IMR-90 (cell line): ENCODE results near the gene SPART. TPM values are rescaled to one million over a fixed set of nuclear protein-coding genes. Genes with fewer than 3 reads are reported as not detected.

Experiments
- ATAC-seq: fragments of 200-7000 bp; cut with Tn5 transposase; 2 replicates; pipeline ENCODE4 v1.9.1; 2020; ENCODE audit warnings: low read depth, mild to moderate bottlenecking, moderate library complexity
- BruUV-seq: library from RNA; stranded (reverse); fragments of 400-500 nt; replicated peaks from 2 replicates; lab custom pipeline; 2021; lab: Mats Ljungman, UMichigan
- CTCF ChIA-PET: fragments of 300-600 bp; formaldehyde crosslinking; extraction: SDS; loops from one replicate; lab custom pipeline; 2021; ENCODE audit warnings: antibody characterized with exemption; lab: Yijun Ruan, JAX
- POLR2A ChIA-PET: fragments of 300-600 bp; sonication (Branson Sonifier 250); formaldehyde crosslinking; loops from one replicate; lab custom pipeline; 2022; ENCODE audit warnings: antibody characterized with exemption; ENCODE audit not compliant: unreplicated experiment; lab: Charles Lee
- DNase-seq: peaks from one replicate; pipeline ENCODE4 v3.0.0; 2013
- H2AFZ ChIP-seq: replicated peaks from 2 replicates; pipeline ENCODE3; 2013; ENCODE audit warnings: low read length, mild to moderate bottlenecking; ENCODE audit not compliant: poor library complexity
- H2AK5ac ChIP-seq: 2 replicates; pipeline ENCODE4 v1.6.1; 2013; ENCODE audit warnings: low read depth, low read length, inconsistent platforms
- H2AK9ac ChIP-seq: replicated peaks from 2 replicates; pipeline ENCODE3; 2013; ENCODE audit warnings: mild to moderate bottlenecking, low read depth, low read length, moderate library complexity; ENCODE audit not compliant: poor library complexity
- H2BK120ac ChIP-seq: 2 replicates; pipeline ENCODE4 v1.6.1; 2013; ENCODE audit warnings: low read depth, low read length, inconsistent platforms
- H2BK15ac ChIP-seq: 3 replicates; pipeline ENCODE4 v1.6.1; 2013; ENCODE audit warnings: low read depth, low read length, inconsistent platforms
- H2BK20ac ChIP-seq: 2 replicates; pipeline ENCODE4 v1.6.1; 2013; ENCODE audit warnings: low read depth, mild to moderate bottlenecking, inconsistent platforms, low read length, moderate library complexity
- H2BK5ac ChIP-seq: 2 replicates; pipeline ENCODE4 v1.6.1; 2013; ENCODE audit warnings: mild to moderate bottlenecking, low read depth, low read length, inconsistent platforms; ENCODE audit not compliant: poor library complexity, severe bottlenecking
- H3K14ac ChIP-seq: replicated peaks from 2 replicates; pipeline ENCODE4 v1.6.1; 2013; ENCODE audit warnings: low read depth, low read length, inconsistent platforms
- H3K18ac ChIP-seq: 2 replicates; pipeline ENCODE4 v1.6.1; 2013; ENCODE audit warnings: low read depth, low read length, control low read depth
- H3K23ac ChIP-seq: 2 replicates; pipeline ENCODE4 v1.6.1; 2013; ENCODE audit warnings: low read depth, low read length, inconsistent platforms
- H3K27ac ChIP-seq: 2 replicates; pipeline ENCODE4 v1.5.1; 2013; ENCODE audit warnings: mild to moderate bottlenecking, control low read depth, low read length; ENCODE audit not compliant: insufficient read depth
- H3K27me3 ChIP-seq: 2 replicates; pipeline ENCODE4 v1.6.1; 2013; ENCODE audit warnings: low read length; ENCODE audit not compliant: control insufficient read depth, insufficient read depth
- H3K36me3 ChIP-seq: 2 replicates; pipeline ENCODE4 v1.6.1; 2013; ENCODE audit warnings: low read length, mixed read lengths; ENCODE audit not compliant: control insufficient read depth, insufficient read depth
- H3K4ac ChIP-seq: 2 replicates; pipeline ENCODE4 v1.6.1; 2013; ENCODE audit warnings: low read depth, low read length, inconsistent platforms
- H3K4me1 ChIP-seq: 2 replicates; pipeline ENCODE4 v1.6.1; 2013; ENCODE audit warnings: low read length, mixed read lengths; ENCODE audit not compliant: control insufficient read depth, insufficient read depth
- H3K4me2 ChIP-seq: 2 replicates; pipeline ENCODE4 v1.6.1; 2013; ENCODE audit warnings: low read depth, mild to moderate bottlenecking, control low read depth, low read length, moderate library complexity
- H3K4me3 ChIP-seq: 2 replicates; pipeline ENCODE4 v1.5.1; 2013; ENCODE audit warnings: low read depth, mild to moderate bottlenecking, control low read depth, low read length, moderate library complexity; ENCODE audit not compliant: insufficient read depth
- H3K56ac ChIP-seq: 2 replicates; pipeline ENCODE4 v1.6.1; 2013; ENCODE audit warnings: low read length, inconsistent platforms; ENCODE audit not compliant: insufficient read depth; ENCODE audit errors: extremely low read depth
- H3K79me1 ChIP-seq, 2 experiments: 2 replicates each; pipeline ENCODE4 v1.6.1; 2013; ENCODE audit warnings: low read length in 2 of 2, inconsistent platforms in 1 of 2, low read depth in 1 of 2
- H3K9ac ChIP-seq: 2 replicates; pipeline ENCODE4 v1.6.1; 2013; ENCODE audit warnings: low read depth, low read length, control low read depth
- H3K9me1 ChIP-seq: 2 replicates; pipeline ENCODE4 v1.6.1; 2013; ENCODE audit warnings: low read length, inconsistent platforms; ENCODE audit not compliant: insufficient read depth
- H3K9me3 ChIP-seq: 2 replicates; pipeline ENCODE4 v1.6.1; 2013; ENCODE audit warnings: low read length; ENCODE audit not compliant: control insufficient read depth, insufficient read depth
- H4K20me1 ChIP-seq: 2 replicates; pipeline ENCODE4 v1.6.1; 2013; ENCODE audit warnings: low read length, inconsistent platforms; ENCODE audit not compliant: insufficient read depth
- H4K5ac ChIP-seq: 2 replicates; pipeline ENCODE4 v1.6.1; 2013; ENCODE audit warnings: mild to moderate bottlenecking, low read depth, low read length, control low read depth
- H4K8ac ChIP-seq, 2 experiments: 2 replicates each; pipeline ENCODE4 v1.6.1; 2013; ENCODE audit warnings: low read depth in 2 of 2, low read length in 2 of 2, control low read depth in 1 of 2, inconsistent platforms in 1 of 2
- H4K91ac ChIP-seq: 2 replicates; pipeline ENCODE4 v1.6.1; 2013; ENCODE audit warnings: low read depth, low read length, inconsistent platforms; ENCODE audit not compliant: insufficient read depth
- BHLHE40 ChIP-seq: fragments of 150-350 bp; IDR thresholded peaks from 2 replicates; pipeline ENCODE4 v1.6.1; 2016; ENCODE audit warnings: mild to moderate bottlenecking, low read depth, low read length
- CEBPB ChIP-seq: IDR thresholded peaks from 2 replicates; pipeline ENCODE4 v1.6.1; 2012; ENCODE audit warnings: low read depth, low read length, improper control_type of control experiment
- CHD1 ChIP-seq: IDR thresholded peaks from 2 replicates; pipeline ENCODE4 v1.6.1; 2012; ENCODE audit warnings: low read depth, low read length, improper control_type of control experiment
- CTCF ChIP-seq: conservative IDR thresholded peaks from 2 replicates; pipeline ENCODE4 v1.5.1; 2012; ENCODE audit warnings: mild to moderate bottlenecking, low read depth, low read length, improper control_type of control experiment
- ELK1 ChIP-seq: fragments of 150-350 bp; IDR thresholded peaks from 2 replicates; pipeline ENCODE4 v1.6.1; 2016; ENCODE audit warnings: low read depth, mild to moderate bottlenecking, low read length, moderate library complexity, borderline replicate concordance
- FOS ChIP-seq: fragments of 150-350 bp; IDR thresholded peaks from 2 replicates; pipeline ENCODE4 v1.6.1; 2016; ENCODE audit warnings: low read depth, low read length
- MAFK ChIP-seq: IDR thresholded peaks from 2 replicates; pipeline ENCODE4 v1.6.1; 2012; ENCODE audit warnings: low read depth, low read length, improper control_type of control experiment
- MAZ ChIP-seq: IDR thresholded peaks from 2 replicates; pipeline ENCODE4 v1.6.1; 2012; ENCODE audit warnings: low read depth, mild to moderate bottlenecking, low read length, improper control_type of control experiment, moderate library complexity, borderline replicate concordance
- MXI1 ChIP-seq: IDR thresholded peaks from 2 replicates; pipeline ENCODE4 v1.6.1; 2012; ENCODE audit warnings: low read depth, mild to moderate bottlenecking, low read length, moderate library complexity, borderline replicate concordance
- NFE2L2 ChIP-seq: fragments of 150-350 bp; IDR thresholded peaks from 2 replicates; pipeline ENCODE4 v1.6.1; 2016; ENCODE audit warnings: low read depth, mild to moderate bottlenecking, low read length
- POLR2A ChIP-seq: IDR thresholded peaks from 2 replicates; pipeline ENCODE4 v1.6.1; 2012; ENCODE audit warnings: mild to moderate bottlenecking, low read depth, low read length
- RAD21 ChIP-seq: IDR thresholded peaks from 2 replicates; pipeline ENCODE4 v1.6.1; 2012; ENCODE audit warnings: low read length, improper control_type of control experiment
- RCOR1 ChIP-seq: IDR thresholded peaks from 2 replicates; pipeline ENCODE4 v1.6.1; 2012; ENCODE audit warnings: mild to moderate bottlenecking, low read length, improper control_type of control experiment; ENCODE audit not compliant: insufficient replicate concordance
- RFX5 ChIP-seq: IDR thresholded peaks from 2 replicates; pipeline ENCODE4 v1.8.0; 2012; ENCODE audit warnings: low read depth, mild to moderate bottlenecking, low read length, moderate library complexity
- SMC3 ChIP-seq: fragments of 150-350 bp; IDR thresholded peaks from 2 replicates; pipeline ENCODE4 v1.6.1; 2016; ENCODE audit warnings: low read depth, mild to moderate bottlenecking, antibody characterized with exemption, low read length, moderate library complexity
- WGBS, 2 experiments: methylation state at CpG; one replicate each; pipeline versions ENCODE4 v1.1.5 to v1.1.7; 2013; ENCODE audit warnings: missing lambda C conversion rate in 2 of 2; ENCODE audit not compliant: insufficient read length in 1 of 2; ENCODE audit errors: extremely low coverage in 2 of 2; 5-methylcytosine and 5-hydroxymethylcytosine counted together
- dilution Hi-C: fragments of 300-500 bp; cut with HindIII; formaldehyde crosslinking; loops from one replicate; pipeline ENCODE4 v1.14.3; 2018; ENCODE audit warnings: low sequenced_read_pairs; ENCODE audit not compliant: unreplicated experiment
- in situ Hi-C: fragments of 300-500 bp; cut with MboI; formaldehyde crosslinking; loops from 3 replicates; pipeline ENCODE4 v1.14.3; 2019; ENCODE audit warnings: low sequenced_read_pairs, inconsistent platforms, mixed read lengths
- intact Hi-C: fragments of 100-400 bp; cut with micrococcal nuclease; formaldehyde crosslinking; loops from 2 replicates; pipeline ENCODE4 v1.10.0; 2022
- polyA plus RNA-seq, 3 experiments: library from polyadenylated mRNA; depleted of rRNA; stranded (reverse); fragments of >200 nt; gene quantifications; 2 replicates each; pipeline ENCODE4 v1.2.3, GENCODE V29; 2012; ENCODE audit warnings: low replicate concordance in 1 of 3
- total RNA-seq: library from RNA; depleted of rRNA; stranded (reverse); fragments of >200 nt; gene quantifications from 2 replicates; pipeline ENCODE4 v1.2.3, GENCODE V29; 2012
- TF ChIP-seq, protein P1 (sequence below): fragments of 150-350 bp; IDR thresholded peaks from 2 replicates; pipeline ENCODE4 v1.6.1; 2017; ENCODE audit warnings: mild to moderate bottlenecking, antibody characterized with exemption, low read length, low read depth

SPART gene
- total and polyA plus RNA-seq, 2 of the 4 experiments (the other 2 are of a cell fraction): 43.8 to 110 TPM

GRCh38 chr13:36329361-36329760 is 16.8 kb downstream of the SPART start:
- intact Hi-C loops: no loop called here
- Histone ChIP-seq H4K91ac (no peak overlapping the region), H2BK15ac (no peak overlapping the region), H3K9me3 (no peaks in the 10 kb centered on the region), H3K18ac (no peak overlapping the region), H4K8ac (no peak overlapping the region), H3K14ac (no peak overlapping the region), H3K27ac (no peak overlapping the region), H2AK9ac (no peak overlapping the region), H3K4me1 (no peaks in the 10 kb centered on the region; the same call in 1 of the 2 replicates), H3K9me1 (no peaks in the 10 kb centered on the region), H4K20me1 (peaks cover 10% of the 10 kb centered on the region; the same call in 1 of the 2 replicates), H3K56ac (no peak overlapping the region), H3K36me3 (peaks cover 37% of the 10 kb centered on the region), H2BK120ac (no peak overlapping the region), H4K5ac (no peak overlapping the region), H3K4me3 (no peak overlapping the region), H3K9ac (no peak overlapping the region), H3K27me3 (no peaks in the 10 kb centered on the region), H3K4ac (no peak overlapping the region), H2AK5ac (no peak overlapping the region), H3K23ac (no peak overlapping the region), H2BK5ac (no peak overlapping the region), H2BK20ac (no peak overlapping the region), H3K4me2 (no peak overlapping the region), H2AFZ (no peak overlapping the region), H3K79me1 (peaks cover 13 to 39% of the 10 kb centered on the region in 2 experiments)
- CTCF ChIA-PET: no interaction called here
- POLR2A ChIA-PET: no interaction called here
- WGBS, 2 experiments: no CpG with 5 or more reads among the region's 4 CpGs
- in situ Hi-C loops: loop anchor here (25.0 kb wide), 1 partner anchor 658 kb away; the partner anchor contains the start of gene ALG5
- peak; percentile 46 for DNase-seq
- TF ChIP-seq, protein P1, sequence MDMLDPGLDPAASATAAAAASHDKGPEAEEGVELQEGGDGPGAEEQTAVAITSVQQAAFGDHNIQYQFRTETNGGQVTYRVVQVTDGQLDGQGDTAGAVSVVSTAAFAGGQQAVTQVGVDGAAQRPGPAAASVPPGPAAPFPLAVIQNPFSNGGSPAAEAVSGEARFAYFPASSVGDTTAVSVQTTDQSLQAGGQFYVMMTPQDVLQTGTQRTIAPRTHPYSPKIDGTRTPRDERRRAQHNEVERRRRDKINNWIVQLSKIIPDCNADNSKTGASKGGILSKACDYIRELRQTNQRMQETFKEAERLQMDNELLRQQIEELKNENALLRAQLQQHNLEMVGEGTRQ: no peak
- TF ChIP-seq CEBPB (no peak), POLR2A (no peak), MXI1 (no peak), RAD21 (no peak), SMC3 (no peak), FOS (no peak), RCOR1 (no peak), MAZ (no peak), ELK1 (no peak), NFE2L2 (no peak), CHD1 (no peak), RFX5 (no peak), CTCF (no peak), MAFK (no peak), BHLHE40 (no peak)
- ATAC-seq: no peak
- no TSS peak for BruUV-seq
- dilution Hi-C loops: no loop called here
